Liver (tissue), 3 donors: ENCODE measurements around the gene FGF9.

Source experiments
- ATF3 ChIP-seq: IDR thresholded peaks from 2 replicates; pipeline ENCODE4 v1.6.1; 2016; ENCODE audit warnings: antibody characterized with exemption
- CTCF ChIP-seq: fragments of 150-350 bp; IDR thresholded peaks from 2 replicates; pipeline ENCODE4 v1.5.1; 2017; ENCODE audit warnings: improper control_type of control experiment, low read depth, low read length; ENCODE audit not compliant: missing input control
- EGR1 ChIP-seq, 2 donors: IDR thresholded peaks; 2 replicates each; pipeline ENCODE4 v1.6.1; 2016 to 2018; ENCODE audit warnings: antibody characterized with exemption in 2 of 2, low read depth in 2 of 2
- GABPA ChIP-seq, 2 donors: IDR thresholded peaks in 1 of 2; conservative IDR thresholded peaks in 1 of 2; 2 replicates each; pipeline ENCODE4 v1.6.1; 2016; ENCODE audit warnings: antibody characterized with exemption in 2 of 2, mild to moderate bottlenecking in 1 of 2, moderate library complexity in 1 of 2
- JUND ChIP-seq, 2 donors: IDR thresholded peaks; 2 replicates each; pipeline ENCODE4 v1.6.1; 2016; ENCODE audit warnings: antibody characterized with exemption in 2 of 2
- MAX ChIP-seq: IDR thresholded peaks from 2 replicates; pipeline ENCODE4 v1.6.1; 2016; ENCODE audit warnings: antibody characterized with exemption
- RAD21 ChIP-seq, 2 donors: IDR thresholded peaks; 2 replicates each; pipeline ENCODE4 v1.6.1; 2016; ENCODE audit warnings: antibody characterized with exemption in 2 of 2, mild to moderate bottlenecking in 2 of 2
- REST ChIP-seq: IDR thresholded peaks from 2 replicates; pipeline ENCODE4 v1.6.1; 2016; ENCODE audit warnings: antibody characterized with exemption, mild to moderate bottlenecking
- RXRA ChIP-seq, 2 donors: IDR thresholded peaks; 2 replicates each; pipeline ENCODE4 v1.6.1; 2017 to 2018; ENCODE audit warnings: antibody characterized with exemption in 2 of 2, mild to moderate bottlenecking in 1 of 2
- SP1 ChIP-seq: IDR thresholded peaks from 2 replicates; pipeline ENCODE4 v1.6.1; 2018; ENCODE audit warnings: antibody characterized with exemption, mild to moderate bottlenecking
- TAF1 ChIP-seq: conservative IDR thresholded peaks from 2 replicates; pipeline ENCODE4 v1.6.1; 2016; ENCODE audit warnings: antibody characterized with exemption, mild to moderate bottlenecking
- YY1 ChIP-seq: IDR thresholded peaks from 2 replicates; pipeline ENCODE4 v1.6.1; 2016; ENCODE audit warnings: antibody characterized with exemption, mild to moderate bottlenecking
- donor health status: healthy.
- donor health status: healthy.

- TF ChIP-seq JUND (IDR thresholded peaks at IDR 0.05) = no peak
- no peak for TF ChIP-seq CTCF
- no peak for TF ChIP-seq TAF1
- TF ChIP-seq ATF3 = no peak
- no peak for TF ChIP-seq MAX
- no peak for TF ChIP-seq RAD21 (IDR thresholded peaks at IDR 0.05)
- no peak for TF ChIP-seq REST
- no peak for TF ChIP-seq GABPA (IDR thresholded peaks at IDR 0.05 in 1 of 2, conservative IDR thresholded peaks at IDR 0.05 in 1 of 2)
- TF ChIP-seq SP1 = no peak
- peak; percentile 40 for TF ChIP-seq YY1
- TF ChIP-seq EGR1 (IDR thresholded peaks at IDR 0.05; ENCODE audit: low read depth in 2 of 2) = no peak
- no peak for TF ChIP-seq RXRA (IDR thresholded peaks at IDR 0.05)
Measured at GRCh38 chr13:21696865-21697448, 26.1 kb downstream of the FGF9 start.
